OCI-LY3 (cell line): ENCODE measurements around the gene COL4A2.

Experiments used
- EZH2phosphoT487 ChIP-seq: fragments of 200-600 bp; shearing (Covaris generic); IDR thresholded peaks from 2 replicates; pipeline ENCODE4 v1.6.1; 2018; ENCODE audit warnings: antibody characterized with exemption, mixed run types, low read depth
- TF ChIP-seq, protein P1 (sequence below): fragments of 200-600, 300-600 bp; sonication (generic); IDR thresholded peaks from 2 replicates; pipeline ENCODE4 v1.5.1; 2014; ENCODE audit warnings: antibody characterized with exemption, low read length, low read depth

- TF ChIP-seq, protein P1, sequence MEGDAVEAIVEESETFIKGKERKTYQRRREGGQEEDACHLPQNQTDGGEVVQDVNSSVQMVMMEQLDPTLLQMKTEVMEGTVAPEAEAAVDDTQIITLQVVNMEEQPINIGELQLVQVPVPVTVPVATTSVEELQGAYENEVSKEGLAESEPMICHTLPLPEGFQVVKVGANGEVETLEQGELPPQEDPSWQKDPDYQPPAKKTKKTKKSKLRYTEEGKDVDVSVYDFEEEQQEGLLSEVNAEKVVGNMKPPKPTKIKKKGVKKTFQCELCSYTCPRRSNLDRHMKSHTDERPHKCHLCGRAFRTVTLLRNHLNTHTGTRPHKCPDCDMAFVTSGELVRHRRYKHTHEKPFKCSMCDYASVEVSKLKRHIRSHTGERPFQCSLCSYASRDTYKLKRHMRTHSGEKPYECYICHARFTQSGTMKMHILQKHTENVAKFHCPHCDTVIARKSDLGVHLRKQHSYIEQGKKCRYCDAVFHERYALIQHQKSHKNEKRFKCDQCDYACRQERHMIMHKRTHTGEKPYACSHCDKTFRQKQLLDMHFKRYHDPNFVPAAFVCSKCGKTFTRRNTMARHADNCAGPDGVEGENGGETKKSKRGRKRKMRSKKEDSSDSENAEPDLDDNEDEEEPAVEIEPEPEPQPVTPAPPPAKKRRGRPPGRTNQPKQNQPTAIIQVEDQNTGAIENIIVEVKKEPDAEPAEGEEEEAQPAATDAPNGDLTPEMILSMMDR: no peak
- no peak for TF ChIP-seq EZH2phosphoT487
Measured at GRCh38 chr13:110312339-110313031, 5.4 kb downstream of the COL4A2 start.
